GM19351 (cell line): ENCODE data around the gene SORCS1.

Experiments
- ATAC-seq: cut with Tn5 transposase; IDR thresholded peaks from one replicate; pipeline ENCODE4 v1.9.1; 2021; ENCODE audit warnings: mild to moderate bottlenecking, moderate library complexity; ENCODE audit not compliant: unreplicated experiment

The SORCS1 gene

DNA sequence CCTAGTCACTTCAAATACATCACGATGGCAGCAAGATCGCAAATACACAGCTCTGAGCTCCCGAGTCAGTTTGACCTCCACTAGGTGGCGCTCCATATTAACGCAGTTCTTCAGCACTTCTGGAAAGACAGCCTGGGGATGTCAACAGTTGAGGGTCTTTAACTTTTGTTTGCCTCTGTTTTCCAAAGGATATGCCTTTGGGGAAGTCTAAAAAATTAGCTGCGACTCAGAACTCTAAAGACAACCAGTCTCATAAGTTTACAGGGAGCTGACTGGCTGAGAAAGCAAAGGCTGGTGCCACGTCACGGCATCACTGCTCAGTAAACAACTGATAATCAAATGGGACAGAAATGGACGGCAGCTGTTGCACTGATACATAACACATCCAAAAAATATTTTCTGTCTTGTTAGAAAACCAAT is 458.8 kb downstream of the SORCS1 start:
- ATAC-seq = peak; percentile 88

DNA sequence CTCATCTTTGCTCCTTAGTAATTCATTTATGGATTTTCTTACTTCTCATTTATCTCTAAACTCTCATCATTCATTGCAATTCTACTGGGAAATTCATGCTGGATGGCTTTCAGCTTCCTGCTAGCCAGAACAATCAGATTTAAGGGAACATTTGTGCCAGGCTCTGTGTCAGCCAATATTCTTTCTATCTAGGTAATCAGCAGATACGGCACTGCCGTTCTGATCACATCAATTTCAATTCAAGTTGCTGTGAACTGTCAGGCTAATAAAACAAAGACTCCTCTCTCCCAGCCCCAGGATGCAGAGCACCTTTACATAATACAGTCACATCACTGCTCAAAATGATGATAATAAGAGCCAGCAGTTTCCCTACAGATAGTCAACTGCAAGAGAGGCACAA is 468.3 kb downstream of the SORCS1 start:
- ATAC-seq = no peak

- ATAC-seq = no peak
Measured at GRCh38 chr10:106694696-106695095, 469.8 kb downstream of the SORCS1 start.

DNA sequence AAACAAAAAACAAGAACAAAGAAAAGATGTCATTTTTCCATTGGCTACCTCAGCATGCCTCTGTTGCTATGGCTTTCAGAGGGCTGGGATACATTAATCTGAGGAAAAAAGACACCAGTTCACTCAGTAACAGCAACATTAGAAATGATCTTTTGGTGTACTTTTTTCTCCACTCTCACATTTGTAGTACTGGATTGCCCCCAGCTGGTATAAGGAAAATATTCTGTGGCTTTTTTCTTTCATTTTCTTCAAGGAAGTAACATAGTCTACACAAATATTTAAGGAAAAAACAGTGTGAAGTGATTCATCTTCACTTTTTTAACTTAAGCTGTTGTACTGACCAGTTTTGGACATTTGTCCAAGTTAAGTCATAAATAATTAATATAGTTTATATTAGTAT is 482.3 kb downstream of the SORCS1 start:
- ATAC-seq = no peak

- ATAC-seq = no peak
Measured at GRCh38 chr10:106680061-106680460, 484.4 kb downstream of the SORCS1 start.

DNA sequence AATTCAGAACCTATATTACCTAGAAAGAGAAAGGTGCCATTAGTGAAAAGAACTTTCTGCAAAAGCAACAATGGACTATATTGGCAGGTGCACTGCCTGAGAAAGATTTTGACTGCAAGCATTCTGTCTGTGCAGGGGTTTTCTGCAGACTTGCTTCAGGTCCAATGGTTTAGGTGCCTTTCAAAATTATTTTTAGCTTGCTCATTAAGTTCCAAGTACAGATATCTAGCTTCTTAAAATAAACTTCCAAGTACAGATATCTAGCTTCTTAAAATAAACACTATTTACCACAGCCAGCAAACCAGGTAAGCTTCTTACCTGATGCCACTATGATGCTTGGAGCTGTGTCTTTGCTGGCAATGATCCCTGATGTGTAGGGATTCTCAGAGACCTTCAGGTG is 485.2 kb downstream of the SORCS1 start:
- ATAC-seq = no peak

GRCh38 chr10:106672517-106673175 is 491.9 kb downstream of the SORCS1 start:
- ATAC-seq = no peak

DNA sequence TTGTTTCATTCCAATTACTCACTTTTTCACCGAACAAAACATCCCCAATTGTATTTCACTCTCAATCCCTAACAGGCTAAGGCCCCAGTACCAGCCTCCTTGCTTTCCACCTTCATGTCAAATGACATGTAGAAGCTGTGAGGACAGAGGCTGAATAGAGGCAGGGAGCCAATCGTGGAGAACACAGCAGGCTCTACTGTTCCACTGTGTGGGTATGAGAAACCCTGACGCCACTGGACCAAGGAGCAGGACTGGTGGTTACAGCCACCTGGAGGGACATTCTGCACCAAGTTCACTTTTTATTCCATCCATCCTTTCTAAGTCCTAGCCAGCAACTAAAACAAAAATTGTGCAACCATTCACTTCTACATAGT is 502.8 kb downstream of the SORCS1 start:
- no peak for ATAC-seq

- no peak for ATAC-seq
Measured at GRCh38 chr10:106661133-106661766, 503.3 kb downstream of the SORCS1 start.

DNA sequence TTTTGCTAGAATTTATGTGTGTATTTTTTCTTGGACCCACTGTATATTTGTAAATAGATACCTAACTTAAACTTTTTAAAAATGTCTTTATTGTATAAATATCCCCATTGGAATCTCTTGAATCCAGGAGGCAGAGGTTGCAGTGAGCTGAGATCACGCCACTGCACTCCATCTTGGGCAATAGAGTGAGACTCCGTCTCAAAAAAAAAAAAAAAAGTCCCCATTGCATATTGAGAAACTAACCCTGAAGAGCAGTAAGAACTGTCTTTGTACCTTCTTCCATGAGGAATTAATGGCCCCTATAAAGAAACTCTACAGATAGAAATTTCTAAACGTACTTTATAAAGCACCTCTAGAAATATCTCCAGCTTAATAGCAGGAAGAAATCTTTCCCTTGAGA is 504.0 kb downstream of the SORCS1 start:
- ATAC-seq = no peak

GRCh38 chr10:106655636-106656035 is 508.9 kb downstream of the SORCS1 start:
- ATAC-seq = no peak

DNA sequence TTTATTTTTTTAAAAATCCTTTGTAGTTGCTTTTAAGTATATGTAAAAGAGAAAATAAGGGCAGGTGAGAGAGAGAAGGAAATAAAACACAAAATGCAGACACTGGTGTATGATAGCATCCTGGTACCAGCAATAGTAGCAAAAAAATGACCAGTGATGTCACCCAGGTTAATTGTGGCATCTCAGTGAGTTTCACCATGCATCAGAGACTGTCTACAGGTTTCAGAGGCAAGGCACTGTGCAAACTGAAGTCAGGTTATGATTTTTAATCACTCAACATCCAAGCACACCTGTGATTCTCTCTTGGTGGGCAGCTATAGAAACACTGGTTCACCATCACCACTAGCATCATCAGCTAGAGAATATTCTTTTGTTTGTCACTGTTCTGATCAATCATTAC is 509.3 kb downstream of the SORCS1 start:
- no peak for ATAC-seq

DNA sequence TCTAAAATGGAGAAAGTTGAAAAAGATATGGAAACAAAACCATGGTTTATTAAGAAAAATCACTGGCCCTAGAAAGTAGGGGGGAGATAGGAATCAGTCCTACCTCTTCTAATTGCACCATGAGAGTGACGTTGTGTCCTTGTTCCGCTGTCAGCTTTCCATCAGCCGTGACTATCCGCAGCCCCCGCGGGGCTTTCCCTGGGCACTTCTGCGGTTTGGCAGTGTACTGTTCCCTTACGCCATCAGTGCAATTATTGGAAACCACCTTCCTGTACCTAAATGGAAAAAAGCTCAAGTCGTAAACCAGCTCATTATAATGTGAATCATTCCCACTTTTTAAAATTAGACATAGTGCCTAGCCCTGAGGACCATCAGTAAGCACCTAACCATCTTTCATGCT is 512.2 kb downstream of the SORCS1 start:
- no peak for ATAC-seq

DNA sequence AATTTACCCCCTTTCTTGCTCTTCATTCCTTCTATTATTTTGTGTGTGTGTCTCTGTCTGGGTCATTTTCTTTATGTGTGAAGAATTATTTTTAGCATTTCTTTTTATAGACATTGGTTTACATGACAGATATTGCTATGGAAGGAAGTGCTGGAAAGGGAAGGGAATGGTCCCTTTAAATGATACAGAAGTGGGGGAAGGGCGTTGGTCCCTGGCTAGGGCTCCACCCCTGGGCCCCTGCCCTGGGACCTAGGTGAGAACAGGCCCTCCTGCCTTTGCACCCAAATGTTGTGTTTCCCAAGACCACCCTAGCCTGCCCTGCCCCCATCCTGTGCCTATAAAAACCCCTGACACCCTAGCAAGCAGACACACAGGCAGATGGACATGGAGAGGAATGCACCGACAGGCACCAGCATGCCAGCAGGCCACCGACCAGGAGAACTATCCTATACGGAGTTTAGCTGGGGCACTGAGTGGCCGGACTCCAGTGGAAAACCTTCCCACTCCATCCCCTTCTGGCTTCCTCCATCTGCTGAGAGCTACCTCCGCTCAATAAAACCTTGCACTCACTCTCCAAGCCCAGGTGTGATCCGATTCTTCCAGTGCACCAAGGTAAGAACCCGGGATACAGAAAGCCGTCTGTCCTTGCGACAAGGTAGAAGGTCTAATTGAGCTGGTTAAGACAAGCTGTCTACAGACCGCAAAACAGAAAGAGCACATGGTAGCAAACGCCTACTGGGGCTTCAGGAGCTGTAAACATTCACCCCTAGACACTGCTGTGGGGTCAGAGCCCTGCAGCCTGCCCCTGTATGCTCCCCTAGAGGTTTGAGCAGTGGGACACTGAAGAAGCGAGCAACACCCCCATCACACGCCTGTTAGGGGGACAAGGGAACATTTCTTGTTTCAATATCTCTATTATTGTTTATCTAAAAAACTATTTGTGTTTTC is 515.7 kb downstream of the SORCS1 start:
- no peak for ATAC-seq

DNA sequence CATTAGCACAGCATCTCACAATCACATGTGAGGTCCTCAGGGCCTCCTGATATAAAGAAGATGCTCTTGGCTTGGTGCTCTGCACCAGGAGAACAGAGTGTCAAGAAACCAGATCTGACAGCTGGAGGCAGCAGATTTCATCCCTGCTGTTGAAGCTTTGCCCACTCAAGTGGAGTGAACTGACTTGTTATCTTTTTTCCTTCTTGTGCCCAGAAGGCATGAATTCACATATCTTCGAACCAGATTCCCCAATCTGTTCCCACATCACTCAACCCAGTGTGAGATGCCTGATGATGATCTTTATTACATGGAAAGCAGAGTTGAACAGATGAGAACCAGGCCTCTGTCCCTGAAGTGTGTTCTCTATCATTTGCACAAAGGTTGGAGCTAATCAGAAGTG is 521.0 kb downstream of the SORCS1 start:
- no peak for ATAC-seq

- ATAC-seq = no peak
Measured at GRCh38 chr10:106637873-106638272, 526.6 kb downstream of the SORCS1 start.

DNA sequence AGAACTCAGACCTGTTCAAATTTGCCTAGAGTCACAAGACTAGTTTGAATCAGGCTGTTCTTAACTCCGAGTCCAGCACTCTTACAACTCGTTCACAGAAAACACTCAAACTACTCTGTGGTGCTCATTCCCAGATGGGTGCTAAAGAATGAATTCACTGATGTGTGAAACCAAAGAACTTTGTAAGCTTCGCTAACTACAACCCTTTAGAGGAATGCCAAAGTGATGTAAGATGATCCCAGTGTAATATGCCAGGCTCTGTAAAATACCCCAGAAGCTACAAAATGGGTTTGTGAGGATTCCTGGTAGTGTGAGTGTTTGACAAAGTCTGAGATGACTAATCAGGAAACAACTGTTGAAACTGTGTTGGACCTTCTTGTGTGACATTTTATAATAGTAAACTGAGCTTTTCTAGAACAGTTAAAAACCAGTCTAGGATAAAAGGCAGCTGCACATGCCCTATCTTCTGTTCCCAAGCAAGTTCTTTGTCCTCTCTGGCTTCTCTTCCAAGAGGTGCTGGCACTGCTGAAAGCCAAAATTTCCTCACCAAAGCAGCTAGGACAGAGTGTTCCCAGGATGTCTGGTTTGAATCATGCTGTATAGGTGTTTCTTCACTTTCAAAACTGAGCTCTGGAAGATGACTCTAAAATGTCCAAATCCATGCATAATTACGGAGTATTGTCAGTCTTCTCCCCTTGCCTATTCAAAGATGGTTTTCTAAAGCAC is 527.6 kb downstream of the SORCS1 start:
- ATAC-seq = no peak

DNA sequence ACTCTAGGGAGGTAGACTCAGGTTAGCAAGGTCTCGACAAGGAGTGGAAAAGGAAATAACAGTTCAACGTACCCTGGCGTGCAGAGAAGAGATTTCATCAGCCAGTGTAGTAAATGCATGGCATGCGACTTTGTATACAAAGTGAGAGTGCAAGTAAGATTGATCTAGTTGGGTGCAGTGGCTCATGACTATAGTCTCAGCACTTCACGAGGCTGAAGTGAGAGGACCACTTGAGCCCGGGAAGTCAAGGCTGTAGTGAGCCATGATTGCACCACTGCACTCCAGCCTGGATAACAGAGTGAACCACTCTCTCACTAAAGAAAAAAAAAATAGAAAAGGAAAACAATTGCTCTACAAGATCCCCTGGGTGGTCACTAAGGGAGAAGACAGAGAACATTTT is 528.6 kb downstream of the SORCS1 start:
- no peak for ATAC-seq

DNA sequence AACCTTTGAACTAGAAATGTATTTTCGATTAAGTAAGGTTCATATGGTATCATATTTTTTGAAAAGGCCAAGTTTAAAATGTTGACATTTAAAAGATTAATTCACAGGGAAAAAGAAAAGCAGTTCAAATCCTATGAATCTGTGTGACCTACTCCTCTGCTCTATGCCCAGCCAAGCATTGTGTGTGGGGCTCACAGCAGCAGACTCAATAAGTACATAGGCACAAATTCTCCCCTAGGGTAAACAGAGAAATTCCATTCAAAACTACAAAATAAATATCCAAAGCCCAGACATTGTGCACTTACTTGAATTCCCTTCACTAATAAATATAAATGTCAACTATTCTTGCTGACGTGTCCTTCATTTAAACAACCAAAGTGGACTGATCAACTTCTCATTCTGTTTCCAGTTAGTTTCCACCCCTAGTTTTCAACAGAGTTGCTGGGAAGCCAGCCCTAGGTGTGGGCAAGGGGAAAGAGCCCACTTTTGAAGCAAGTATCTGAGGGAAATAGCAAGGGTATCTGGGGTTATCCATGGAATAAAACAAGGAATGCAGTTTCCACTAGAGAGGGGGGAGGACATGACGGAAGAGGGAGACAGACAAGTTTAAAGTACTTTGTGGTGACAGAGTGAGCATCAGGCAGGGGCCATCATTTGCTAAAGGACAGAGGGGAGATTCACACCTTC is 533.3 kb downstream of the SORCS1 start:
- no peak for ATAC-seq

- ATAC-seq = no peak
Measured at GRCh38 chr10:106626371-106626770, 538.1 kb downstream of the SORCS1 start.

- no peak for ATAC-seq
Measured at GRCh38 chr10:106625751-106626150, 538.8 kb downstream of the SORCS1 start.
